Loucy (cell line): Measurements from ENCODE around the gene LYVE1.

Experiments
- H2AFZ ChIP-seq: fragments of 200-600 bp; sonication (generic); 2 replicates; pipeline ENCODE4 v1.6.0; 2016; ENCODE audit warnings: antibody characterized with exemption, mild to moderate bottlenecking, low read length, moderate library complexity
- H3F3A ChIP-seq: fragments of 200-600 bp; 2 replicates; pipeline ENCODE4 v1.6.0; 2016; ENCODE audit warnings: antibody characterized with exemption, low read depth, mild to moderate bottlenecking
- H3K27me3 ChIP-seq: fragments of 200-600 bp; sonication (generic); 2 replicates; pipeline ENCODE4 v1.6.1; 2014; ENCODE audit warnings: low read length, mild to moderate bottlenecking; ENCODE audit not compliant: insufficient read depth, poor library complexity, severe bottlenecking
- H3K36me3 ChIP-seq: fragments of 200-600 bp; sonication (generic); 2 replicates; pipeline ENCODE4 v1.6.1; 2016; ENCODE audit warnings: low read length; ENCODE audit not compliant: insufficient read depth
- H3K4me1 ChIP-seq: fragments of 200-600 bp; sonication (generic); 2 replicates; pipeline ENCODE4 v1.5.1; 2014; ENCODE audit warnings: low read length, mild to moderate bottlenecking; ENCODE audit not compliant: insufficient read depth, poor library complexity, severe bottlenecking
- H3K4me2 ChIP-seq: fragments of 200-600 bp; sonication (generic); 2 replicates; pipeline ENCODE4 v1.6.0; 2014; ENCODE audit warnings: antibody characterized with exemption, low read length, low read depth, mild to moderate bottlenecking; ENCODE audit not compliant: poor library complexity, severe bottlenecking
- H3K4me3 ChIP-seq: fragments of 200-600 bp; sonication (generic); 2 replicates; pipeline ENCODE4 v1.5.1; 2014; ENCODE audit warnings: low read length, mild to moderate bottlenecking, mixed read lengths; ENCODE audit not compliant: poor library complexity, severe bottlenecking
- H3K79me2 ChIP-seq: fragments of 200-600 bp; sonication (generic); 2 replicates; pipeline ENCODE4 v1.6.1; 2014; ENCODE audit warnings: low read length; ENCODE audit not compliant: insufficient read depth
- H3K9ac ChIP-seq: fragments of 200-600 bp; sonication (generic); 2 replicates; pipeline ENCODE4 v1.6.0; 2014; ENCODE audit warnings: mild to moderate bottlenecking, low read depth, low read length, moderate library complexity; ENCODE audit not compliant: poor library complexity, severe bottlenecking
- H3K9me2 ChIP-seq: fragments of 200-600 bp; sonication (generic); replicated peaks from 2 replicates; pipeline ENCODE4 v1.6.1; 2016; ENCODE audit warnings: low read depth, low read length, mixed read lengths
- H3K9me3 ChIP-seq: fragments of 200-600 bp; sonication (generic); 2 replicates; pipeline ENCODE4 v1.6.1; 2014; ENCODE audit warnings: mild to moderate bottlenecking, antibody characterized with exemption, low read length, low read depth; ENCODE audit not compliant: insufficient read depth
- H4K20me1 ChIP-seq: fragments of 200-600 bp; sonication (generic); 2 replicates; pipeline ENCODE4 v1.6.0; 2014; ENCODE audit warnings: antibody characterized with exemption, low read length, mild to moderate bottlenecking; ENCODE audit not compliant: insufficient read depth, poor library complexity, severe bottlenecking
- EZH2phosphoT487 ChIP-seq: fragments of 200-600 bp; IDR thresholded peaks from 2 replicates; pipeline ENCODE4 v1.6.1; 2018; ENCODE audit warnings: antibody characterized with exemption, mild to moderate bottlenecking, moderate library complexity, borderline replicate concordance
- TF ChIP-seq, protein P1 (sequence below): fragments of 200-600 bp; sonication (generic); conservative IDR thresholded peaks from 2 replicates; pipeline ENCODE4 v1.5.1; 2014; ENCODE audit warnings: mild to moderate bottlenecking, antibody characterized with exemption, low read length

The LYVE1 gene

DNA sequence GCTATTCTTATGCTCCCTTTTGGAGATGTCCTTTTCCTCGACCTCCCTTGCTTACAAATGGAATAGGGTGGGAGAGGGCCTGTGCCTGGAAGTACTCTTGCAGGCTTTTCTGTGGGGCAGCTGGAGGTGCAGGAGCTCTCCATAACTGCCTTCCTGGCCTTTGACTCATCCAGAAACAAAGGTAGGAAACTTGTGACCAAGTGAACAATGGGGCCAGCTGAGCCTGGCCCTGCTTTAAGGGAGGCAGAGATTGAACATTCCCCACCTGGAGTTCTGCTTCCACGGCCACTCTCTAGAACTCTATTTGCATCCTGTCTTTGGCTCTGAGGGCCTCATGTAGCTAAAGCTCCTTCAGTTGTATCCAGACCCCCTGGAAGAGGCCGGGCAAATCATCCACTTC lies 5.1 kb upstream of the LYVE1 start:
- Histone ChIP-seq H3F3A (no peaks in the 10 kb centered on the region), H2AFZ (no peak overlapping the region), H3K36me3 (no peaks in the 10 kb centered on the region), H4K20me1 (no peaks in the 10 kb centered on the region), H3K4me3 (no peak overlapping the region), H3K79me2 (no peaks in the 10 kb centered on the region), H3K9me3 (no peaks in the 10 kb centered on the region), H3K4me2 (no peak overlapping the region), H3K9ac (no peak overlapping the region), H3K27me3 (no peaks in the 10 kb centered on the region), H3K9me2 (no peaks in the 10 kb centered on the region), H3K4me1 (peaks cover 15% of the 10 kb centered on the region)
- TF ChIP-seq, protein P1, sequence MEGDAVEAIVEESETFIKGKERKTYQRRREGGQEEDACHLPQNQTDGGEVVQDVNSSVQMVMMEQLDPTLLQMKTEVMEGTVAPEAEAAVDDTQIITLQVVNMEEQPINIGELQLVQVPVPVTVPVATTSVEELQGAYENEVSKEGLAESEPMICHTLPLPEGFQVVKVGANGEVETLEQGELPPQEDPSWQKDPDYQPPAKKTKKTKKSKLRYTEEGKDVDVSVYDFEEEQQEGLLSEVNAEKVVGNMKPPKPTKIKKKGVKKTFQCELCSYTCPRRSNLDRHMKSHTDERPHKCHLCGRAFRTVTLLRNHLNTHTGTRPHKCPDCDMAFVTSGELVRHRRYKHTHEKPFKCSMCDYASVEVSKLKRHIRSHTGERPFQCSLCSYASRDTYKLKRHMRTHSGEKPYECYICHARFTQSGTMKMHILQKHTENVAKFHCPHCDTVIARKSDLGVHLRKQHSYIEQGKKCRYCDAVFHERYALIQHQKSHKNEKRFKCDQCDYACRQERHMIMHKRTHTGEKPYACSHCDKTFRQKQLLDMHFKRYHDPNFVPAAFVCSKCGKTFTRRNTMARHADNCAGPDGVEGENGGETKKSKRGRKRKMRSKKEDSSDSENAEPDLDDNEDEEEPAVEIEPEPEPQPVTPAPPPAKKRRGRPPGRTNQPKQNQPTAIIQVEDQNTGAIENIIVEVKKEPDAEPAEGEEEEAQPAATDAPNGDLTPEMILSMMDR = no peak
- no peak for TF ChIP-seq EZH2phosphoT487

DNA sequence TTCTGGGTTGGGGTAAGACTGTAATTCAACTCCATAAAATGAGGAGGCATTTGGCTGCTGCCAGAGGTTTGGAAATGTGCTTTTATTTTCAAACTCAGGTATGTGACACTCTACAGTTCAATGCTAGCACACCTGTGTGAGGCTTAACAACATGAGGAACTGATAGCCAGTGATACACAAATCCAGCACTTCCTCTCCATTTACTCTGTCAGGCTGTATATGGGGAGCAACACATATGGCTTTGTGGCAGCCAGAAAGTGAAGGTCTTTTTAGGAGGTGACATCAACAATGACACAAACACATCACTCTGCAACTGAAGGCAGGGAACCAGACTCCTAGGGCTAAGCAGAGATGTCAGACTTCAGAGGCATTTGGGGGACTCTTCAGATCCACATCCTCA lies 4.6 kb upstream of the LYVE1 start:
- H3F3A ChIP-seq = no peaks in the 10 kb centered on the region
- no peaks in the 10 kb centered on the region for H4K20me1 ChIP-seq
- peaks cover 10% of the 10 kb centered on the region for H3K4me1 ChIP-seq
- H3K9me2 ChIP-seq = no peaks in the 10 kb centered on the region
- TF ChIP-seq, protein P1 = no peak
- TF ChIP-seq EZH2phosphoT487 = no peak
- H3K9me3 ChIP-seq = no peaks in the 10 kb centered on the region
- H3K4me2 ChIP-seq = no peak overlapping the region
- H3K4me3 ChIP-seq = no peak overlapping the region
- no peak overlapping the region for H2AFZ ChIP-seq
- H3K79me2 ChIP-seq = no peaks in the 10 kb centered on the region
- H3K36me3 ChIP-seq = no peaks in the 10 kb centered on the region
- H3K9ac ChIP-seq = no peak overlapping the region
- H3K27me3 ChIP-seq = no peaks in the 10 kb centered on the region

DNA sequence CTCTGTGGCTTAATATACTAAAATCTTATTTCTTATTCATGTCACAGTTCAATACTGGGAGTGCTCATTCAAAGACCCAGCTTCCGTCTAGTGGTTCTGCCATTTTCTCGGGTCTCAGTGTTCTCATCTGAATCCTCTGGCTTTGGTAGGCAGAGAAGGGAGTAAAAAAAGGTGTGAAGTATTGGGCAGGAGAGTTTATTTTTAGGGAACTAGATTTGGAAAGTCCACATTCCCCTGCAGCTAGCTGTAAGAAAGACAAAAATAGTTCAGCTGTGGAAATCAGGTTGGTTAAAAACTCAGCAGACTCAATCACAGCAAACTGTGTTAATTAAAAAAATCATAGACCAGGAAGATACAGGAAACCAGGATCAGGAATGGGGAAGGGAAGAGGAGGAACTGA lies 4.1 kb upstream of the LYVE1 start:
- H3K9ac ChIP-seq = no peak overlapping the region
- H3K27me3 ChIP-seq = no peaks in the 10 kb centered on the region
- no peaks in the 10 kb centered on the region for H3K79me2 ChIP-seq
- H3K36me3 ChIP-seq = no peaks in the 10 kb centered on the region
- H3K9me2 ChIP-seq = no peaks in the 10 kb centered on the region
- H3K9me3 ChIP-seq = no peaks in the 10 kb centered on the region
- H3K4me2 ChIP-seq = no peak overlapping the region
- no peaks in the 10 kb centered on the region for H4K20me1 ChIP-seq
- no peak overlapping the region for H2AFZ ChIP-seq
- no peaks in the 10 kb centered on the region for H3F3A ChIP-seq
- peaks cover 8% of the 10 kb centered on the region for H3K4me1 ChIP-seq
- H3K4me3 ChIP-seq = no peak overlapping the region
- no peak for TF ChIP-seq EZH2phosphoT487
- TF ChIP-seq, protein P1 = no peak
